H1 (cell line): Measurements from ENCODE around the gene LBX1. TPM values are rescaled to one million over a fixed set of nuclear protein-coding genes. Genes with fewer than 3 reads are reported as not detected.
A peak's percentile ranks its signal among the peaks of the same experiment; 100 is the strongest.

ENCODE experiments used
- CTCF ChIA-PET: fragments of 300-600 bp; sonication (Branson Sonifier 250); formaldehyde crosslinking; loops from one replicate; lab custom pipeline; 2021; ENCODE audit not compliant: partially characterized antibody; lab: Charles Lee
- POLR2A ChIA-PET: fragments of 300-600 bp; sonication (Branson Sonifier 250); formaldehyde crosslinking; loops from one replicate; lab custom pipeline; 2021; ENCODE audit warnings: inconsistent platforms; ENCODE audit not compliant: partially characterized antibody; lab: Charles Lee
- DNase-seq, 2 experiments: peaks; one replicate each; pipeline versions ENCODE4 v3.0.0 to v3.0.0-alpha.2; 2010 to 2022; ENCODE audit warnings: low spot score in 2 of 2, low read depth in 1 of 2, mixed read lengths in 1 of 2
- FAIRE-seq: peaks from 2 replicates; lab custom pipeline; 2011; peaks lifted over from hg19 to GRCh38; lab: Jason Lieb, UNC
- H2AFZ ChIP-seq: 2 replicates; pipeline ENCODE4 v1.8.1; 2012; ENCODE audit warnings: low read length, inconsistent platforms
- H2AK5ac ChIP-seq: 2 replicates; pipeline ENCODE4 v1.6.1; 2013; ENCODE audit warnings: low read depth, low read length
- H2BK120ac ChIP-seq: replicated peaks from 2 replicates; pipeline ENCODE3; 2013; ENCODE audit warnings: low read depth, low read length, inconsistent platforms
- H2BK12ac ChIP-seq: 2 replicates; pipeline ENCODE4 v1.6.1; 2013; ENCODE audit warnings: low read depth, low read length
- H2BK15ac ChIP-seq: 2 replicates; pipeline ENCODE4 v1.6.1; 2013; ENCODE audit warnings: low read length
- H2BK20ac ChIP-seq: 2 replicates; pipeline ENCODE4 v1.6.1; 2013; ENCODE audit warnings: low read length
- H2BK5ac ChIP-seq: 2 replicates; pipeline ENCODE4 v1.6.1; 2013; ENCODE audit warnings: low read depth, low read length
- H3K14ac ChIP-seq: 2 replicates; pipeline ENCODE4 v1.6.1; 2013; ENCODE audit warnings: inconsistent platforms; ENCODE audit not compliant: insufficient read length
- H3K18ac ChIP-seq: 2 replicates; pipeline ENCODE4 v1.6.1; 2013; ENCODE audit warnings: low read length; ENCODE audit errors: extremely low read depth
- H3K23ac ChIP-seq: 2 replicates; pipeline ENCODE4 v1.6.1; 2013; ENCODE audit warnings: inconsistent platforms; ENCODE audit not compliant: insufficient read length
- H3K23me2 ChIP-seq: 2 replicates; pipeline ENCODE4 v1.6.1; 2013; ENCODE audit warnings: low read depth, low read length
- H3K27ac ChIP-seq: 2 replicates; pipeline ENCODE4 v1.6.1; 2011; ENCODE audit warnings: low read depth, low read length, inconsistent platforms
- H3K27me3 ChIP-seq, 4 experiments: replicated peaks in 1 of 4; 1 replicate in 1 of 4; 2 replicates in 3 of 4; pipeline versions ENCODE4 v1.6.1 to v1.8.1; 2011 to 2013; ENCODE audit warnings: low read length in 3 of 4, mild to moderate bottlenecking in 3 of 4, inconsistent platforms in 2 of 4, mixed read lengths in 2 of 4, moderate library complexity in 1 of 4; ENCODE audit not compliant: control insufficient read depth in 3 of 4, insufficient read depth in 3 of 4; ENCODE audit errors: extremely low read depth in 1 of 4
- H3K36me3 ChIP-seq, 4 experiments: 2 replicates each; pipeline versions ENCODE4 v1.6.1 to v1.8.1; 2011 to 2013; ENCODE audit warnings: mild to moderate bottlenecking in 4 of 4, low read length in 3 of 4, moderate library complexity in 2 of 4, control low read depth in 1 of 4, inconsistent platforms in 1 of 4; ENCODE audit not compliant: insufficient read depth in 4 of 4, control insufficient read depth in 2 of 4
- H3K4ac ChIP-seq: replicated peaks from 2 replicates; pipeline ENCODE3; 2013; ENCODE audit warnings: low read length, low read depth, mixed read lengths, inconsistent platforms; ENCODE audit not compliant: insufficient read length
- H3K4me1 ChIP-seq, 4 experiments: replicated peaks in 1 of 4; 1 replicate in 1 of 4; 2 replicates in 3 of 4; pipeline versions ENCODE4 v1.6.1 to v1.8.1; 2011 to 2013; ENCODE audit warnings: low read length in 3 of 4, inconsistent platforms in 2 of 4, mixed read lengths in 1 of 4; ENCODE audit not compliant: insufficient read depth in 4 of 4, control insufficient read depth in 3 of 4
- H3K4me2 ChIP-seq, 2 experiments: 2 replicates each; pipeline versions ENCODE4 v1.6.1 to v1.8.1; 2011 to 2013; ENCODE audit warnings: low read depth in 2 of 2, low read length in 2 of 2, control low read depth in 1 of 2, inconsistent platforms in 1 of 2, mild to moderate bottlenecking in 1 of 2; ENCODE audit not compliant: insufficient read depth in 1 of 2
- H3K4me3 ChIP-seq, 4 experiments: fragments of 200-600, 300-600 bp in 1 of 4; sonication (generic), shearing (Covaris generic), sonication (Bioruptor Twin) in 1 of 4; 2 replicates each; pipeline versions ENCODE4 v1.5.1 to v1.8.1; 2011 to 2016; ENCODE audit warnings: low read length in 4 of 4, low read depth in 3 of 4, control low read depth in 2 of 4, inconsistent platforms in 2 of 4, mild to moderate bottlenecking in 2 of 4, mixed read lengths in 1 of 4, moderate library complexity in 1 of 4; ENCODE audit not compliant: insufficient read depth in 2 of 4; ENCODE audit errors: extremely low read depth in 1 of 4
- H3K56ac ChIP-seq: replicated peaks from 2 replicates; pipeline ENCODE3; 2013; ENCODE audit warnings: low read depth, mild to moderate bottlenecking, mixed read lengths, low read length, inconsistent platforms; ENCODE audit not compliant: insufficient read length
- H3K79me1 ChIP-seq: 2 replicates; pipeline ENCODE4 v1.6.1; 2013; ENCODE audit warnings: low read depth, low read length, control low read depth
- H3K79me2 ChIP-seq, 2 experiments: 2 replicates each; pipeline versions ENCODE4 v1.6.1 to v1.8.1; 2012 to 2013; ENCODE audit warnings: low read length in 2 of 2, mild to moderate bottlenecking in 2 of 2, inconsistent platforms in 1 of 2; ENCODE audit not compliant: insufficient read depth in 2 of 2, control insufficient read depth in 1 of 2
- H3K9ac ChIP-seq, 4 experiments: replicated peaks in 1 of 4; 1 replicate in 1 of 4; 2 replicates in 3 of 4; pipeline versions ENCODE4 v1.6.1 to v1.8.1; 2011 to 2013; ENCODE audit warnings: low read depth in 3 of 4, low read length in 3 of 4, control low read depth in 2 of 4, mild to moderate bottlenecking in 2 of 4, moderate library complexity in 2 of 4, inconsistent platforms in 1 of 4; ENCODE audit errors: extremely low read depth in 1 of 4
- H3K9me3 ChIP-seq, 2 experiments: 2 replicates each; pipeline versions ENCODE4 v1.6.1 to v1.8.1; 2012 to 2013; ENCODE audit warnings: mild to moderate bottlenecking in 2 of 2, moderate library complexity in 2 of 2, control low read depth in 1 of 2, inconsistent platforms in 1 of 2, low read depth in 1 of 2, low read length in 1 of 2, mixed read lengths in 1 of 2; ENCODE audit not compliant: insufficient read depth in 2 of 2
- H4K20me1 ChIP-seq, 2 experiments: replicated peaks in 1 of 2; 2 replicates each; pipeline versions ENCODE3 to v1.8.1; 2011 to 2013; ENCODE audit warnings: inconsistent platforms in 2 of 2, low read length in 2 of 2, mild to moderate bottlenecking in 1 of 2; ENCODE audit not compliant: insufficient read depth in 2 of 2, control insufficient read depth in 1 of 2
- H4K5ac ChIP-seq: 2 replicates; pipeline ENCODE4 v1.6.1; 2013; ENCODE audit warnings: low read length, low read depth, mixed read lengths, inconsistent platforms; ENCODE audit not compliant: insufficient read length
- H4K8ac ChIP-seq: 2 replicates; pipeline ENCODE4 v1.8.0; 2013; ENCODE audit warnings: mild to moderate bottlenecking, moderate library complexity, low read length, inconsistent platforms; ENCODE audit not compliant: insufficient read depth; ENCODE audit errors: extremely low read depth
- H4K91ac ChIP-seq: replicated peaks from 2 replicates; pipeline ENCODE3; 2013; ENCODE audit warnings: low read length, mixed read lengths, inconsistent platforms; ENCODE audit not compliant: insufficient read length
- CREB1 ChIP-seq: IDR thresholded peaks from 2 replicates; pipeline ENCODE4 v1.6.1; 2012; ENCODE audit warnings: inconsistent platforms
- JUND ChIP-seq: IDR thresholded peaks from 2 replicates; pipeline ENCODE4 v1.6.1; 2011; ENCODE audit warnings: mild to moderate bottlenecking, improper control_type of control experiment, low read length
- NANOG ChIP-seq: IDR thresholded peaks from 2 replicates; pipeline ENCODE4 v1.6.1; 2011; ENCODE audit warnings: low read length, low read depth, mild to moderate bottlenecking, inconsistent platforms; ENCODE audit not compliant: insufficient read depth, poor library complexity, severe bottlenecking
- TAF7 ChIP-seq: optimal IDR thresholded peaks from 2 replicates; pipeline ENCODE3; 2011; ENCODE audit warnings: low read depth, mild to moderate bottlenecking, inconsistent platforms, low read length, moderate library complexity, borderline replicate concordance
- TEAD4 ChIP-seq: IDR thresholded peaks from 2 replicates; pipeline ENCODE4 v1.6.1; 2012; ENCODE audit warnings: low read depth, low read length, inconsistent platforms, mixed read lengths
- WGBS, 2 experiments: shearing (Covaris generic) in 1 of 2; methylation state at CpG; one replicate each; pipeline versions ENCODE4 v1.1.6 to v1.1.7; 2013 to 2015; ENCODE audit warnings: low lambda C conversion rate in 2 of 2, mixed read lengths in 2 of 2, inconsistent platforms in 1 of 2, low coverage in 1 of 2, missing lambda C conversion rate in 1 of 2; ENCODE audit not compliant: insufficient replicate concordance in 2 of 2, insufficient coverage in 1 of 2, insufficient read length in 1 of 2; ENCODE audit errors: extremely low coverage in 1 of 2, missing lambda C conversion rate in 1 of 2; 5-methylcytosine and 5-hydroxymethylcytosine counted together
- polyA plus RNA-seq, 7 experiments: library from polyadenylated mRNA; depleted of rRNA in 3 of 7; stranded (reverse) in 5 of 7; unstranded in 2 of 7; fragments of >200 nt in 5 of 7; fragments of 200-250 nt in 2 of 7; gene quantifications; 1 replicate in 5 of 7; 2 replicates in 1 of 7; 4 replicates in 1 of 7; pipeline versions ENCODE4 v1.2.1 to v1.2.3, GENCODE V29; 2011 to 2013; ENCODE audit warnings: missing spikeins in 2 of 7, mixed read lengths in 2 of 7
- total RNA-seq: library from RNA; stranded (reverse); fragmentation: NEBNext Ultra II Directional; extraction: Animal tissue kit (Norgen Biotek cat#: 25700); gene quantifications from 2 replicates; pipeline ENCODE4 v1.2.1, GENCODE V29; 2021

Gene LBX1
- total and polyA plus RNA-seq, 2 of the 8 experiments (the other 6 are each of a cell fraction or from before 2014, with no cell fraction given): not detected

DNA sequence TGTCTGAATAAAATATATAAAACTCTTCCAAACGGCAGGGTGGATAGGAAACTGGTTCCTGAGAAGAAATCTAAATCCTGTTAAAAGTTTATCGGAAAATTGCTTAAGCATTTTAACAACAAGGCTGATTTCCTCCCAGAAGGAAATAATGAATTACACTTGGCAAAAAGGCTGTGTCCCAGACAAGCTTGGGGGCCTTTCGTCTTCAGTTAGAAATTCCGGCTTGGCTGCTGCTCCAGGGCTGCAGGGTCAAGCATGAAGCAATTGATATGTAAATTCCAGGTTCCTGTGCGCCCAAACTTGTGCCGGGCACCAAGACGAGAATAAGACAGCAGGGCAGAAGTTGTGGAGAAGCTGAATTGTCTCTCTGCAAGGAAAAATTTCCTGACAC is 38.0 kb upstream of the LBX1 start:
- peaks cover 0 to 22% (median 11%) of the 10 kb centered on the region in 4 experiments; a peak in 6 of 7 replicates for H3K4me1 ChIP-seq
- no peak overlapping the region for H3K9ac ChIP-seq
- 28% methylated on average over 7 of the region's 7 CpGs; no CpG with 5 or more reads in 1 of the 2 experiments for WGBS, 2 experiments
- no peaks in the 10 kb centered on the region for H3K79me2 ChIP-seq
- no peaks in the 10 kb centered on the region for H3K79me1 ChIP-seq
- H3K23ac ChIP-seq: no peak overlapping the region
- H3K23me2 ChIP-seq: peaks cover 2% of the 10 kb centered on the region; the same call in 1 of the 2 replicates
- H2BK5ac ChIP-seq: no peak overlapping the region
- CTCF ChIA-PET: interaction anchor here (0.6 to 27.0 kb wide), 9 partner anchors 12 to 303 kb away, joined by 3 to 317 read pairs (median 4); no protein-coding TSS in a partner anchor
- no peak overlapping the region for H3K56ac ChIP-seq
- FAIRE-seq (peak; percentile 55), DNase-seq (no peak)
- H3K4ac ChIP-seq: no peak overlapping the region
- TF ChIP-seq JUND (no peak), NANOG (no peak), CREB1 (no peak), TAF7 (no peak), TEAD4 (peak; percentile 65)
- H2BK12ac ChIP-seq: no peak overlapping the region
- H3K4me3 ChIP-seq: no peak overlapping the region
- H4K5ac ChIP-seq: no peak overlapping the region
- peak overlapping the region; percentile 86; the same call in 1 of the 2 replicates for H2BK20ac ChIP-seq
- H2BK120ac ChIP-seq: peak overlapping the region; percentile 6
- no peak overlapping the region for H3K14ac ChIP-seq
- H2AFZ ChIP-seq: no peak overlapping the region
- POLR2A ChIA-PET: interaction anchor here (0.9 kb wide), 1 partner anchor 9 kb away, joined by 3 read pairs; no protein-coding TSS in a partner anchor
- H3K9me3 ChIP-seq: no peaks in the 10 kb centered on the region
- H4K91ac ChIP-seq: no peak overlapping the region
- peaks cover 0 to 3% (median 0%) of the 10 kb centered on the region in 4 experiments; a peak in 3 of 7 replicates for H3K27me3 ChIP-seq
- no peak overlapping the region for H2BK15ac ChIP-seq
- no peaks in the 10 kb centered on the region for H4K20me1 ChIP-seq
- H3K4me2 ChIP-seq: peak overlapping the region; percentile 3 to 18; a peak in 3 of 4 replicates
- H3K27ac ChIP-seq: no peak overlapping the region
- no peak overlapping the region for H3K18ac ChIP-seq
- no peaks in the 10 kb centered on the region for H3K36me3 ChIP-seq
- H4K8ac ChIP-seq: no peak overlapping the region
- H2AK5ac ChIP-seq: no peak overlapping the region
